GM20431 (cell line): ENCODE data around the gene AMOT.

Source experiments
- in situ Hi-C: fragments of 300-500 bp; cut with MseI, MboI; formaldehyde crosslinking; loops from one replicate; pipeline ENCODE4 v1.15.0; 2020; ENCODE audit warnings: low sequenced_read_pairs; ENCODE audit not compliant: unreplicated experiment

AMOT gene

DNA sequence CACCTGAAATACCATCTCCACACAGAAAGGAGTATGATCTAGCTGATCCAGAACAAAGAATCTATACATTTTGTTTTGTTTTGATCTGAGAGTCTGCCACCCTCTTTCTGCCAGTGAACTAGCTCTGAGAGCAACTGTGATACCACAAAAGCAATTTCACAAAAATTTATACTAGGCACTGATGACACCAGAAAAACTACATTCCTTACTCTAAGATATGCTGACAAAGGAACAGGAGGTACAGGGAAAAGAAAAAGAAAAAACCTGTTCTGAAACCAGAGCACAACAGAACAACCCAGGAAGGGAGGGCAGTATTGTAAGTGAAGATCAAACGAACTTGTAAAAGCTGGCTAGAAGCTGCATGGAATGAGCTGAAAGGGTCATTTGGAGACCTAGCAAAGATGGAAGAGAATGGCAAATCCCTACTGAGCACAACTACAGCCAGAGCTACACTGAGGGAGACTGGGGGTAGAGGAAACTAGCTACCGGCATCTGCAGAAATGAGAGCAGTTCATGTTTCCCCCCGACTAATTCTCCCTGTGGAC is 31.9 kb downstream of the AMOT start:
- in situ Hi-C loops = no loop called here

DNA sequence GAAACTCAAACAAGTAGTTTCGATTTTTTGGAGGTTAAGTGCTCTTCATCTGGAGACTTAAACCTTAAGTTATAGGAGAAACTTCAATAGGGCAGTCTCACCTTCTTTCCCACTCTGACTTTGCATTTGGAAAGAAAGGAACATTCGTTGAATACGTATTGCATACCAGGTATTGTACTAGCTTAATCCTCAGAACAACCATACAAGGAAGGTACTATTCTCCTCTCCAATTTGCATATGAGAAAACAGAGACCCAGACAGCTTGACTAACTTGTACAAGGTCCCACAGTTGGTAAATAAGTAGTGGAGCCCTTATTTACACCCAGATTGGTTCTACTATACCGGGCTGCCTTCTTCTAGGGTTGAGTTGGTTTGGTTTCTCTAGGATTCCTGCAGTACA is 32.6 kb downstream of the AMOT start:
- in situ Hi-C loops = no loop called here

DNA sequence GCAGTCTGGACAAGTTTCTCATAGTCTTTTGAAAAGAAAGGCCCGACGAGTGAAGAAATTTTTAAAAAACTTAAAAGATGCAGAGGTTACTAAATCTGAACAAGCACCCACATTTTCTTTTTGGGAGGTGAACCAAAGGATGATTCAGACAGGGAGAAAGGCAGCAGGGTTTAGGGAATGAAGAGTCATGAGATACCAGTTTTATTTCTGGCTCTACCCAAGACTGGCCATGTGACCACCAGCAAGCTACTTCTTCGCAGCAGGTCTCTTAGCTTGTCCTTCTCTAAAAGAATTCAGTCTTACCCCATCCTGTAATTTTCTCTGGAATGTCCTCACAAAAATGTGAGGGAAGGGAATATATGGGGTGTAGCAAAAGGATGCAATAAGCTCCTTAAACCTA is 37.6 kb downstream of the AMOT start:
- in situ Hi-C loops = no loop called here

DNA sequence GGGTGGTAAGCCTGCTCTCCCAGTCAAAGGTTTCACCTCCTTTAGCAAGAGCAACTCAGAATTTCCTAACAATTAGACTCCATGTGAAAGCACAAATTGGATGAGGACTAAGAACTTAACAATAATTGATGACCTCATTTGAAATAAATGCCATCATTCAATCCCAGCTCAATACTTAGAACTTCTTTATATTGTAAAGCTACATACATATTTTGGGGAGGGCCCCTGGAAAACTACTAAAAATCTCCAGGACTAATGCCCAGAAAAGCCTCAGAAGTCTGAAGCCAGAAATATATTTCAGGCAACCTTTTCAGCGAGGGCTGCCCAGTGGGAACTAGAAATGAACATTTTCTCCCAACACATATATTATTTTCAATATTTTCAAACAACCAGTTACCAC is 38.1 kb downstream of the AMOT start:
- in situ Hi-C loops = no loop called here

- in situ Hi-C loops = no loop called here
These were observed 39.5 kb downstream of the AMOT start for GRCh38 chrX:112800971-112801775.

DNA sequence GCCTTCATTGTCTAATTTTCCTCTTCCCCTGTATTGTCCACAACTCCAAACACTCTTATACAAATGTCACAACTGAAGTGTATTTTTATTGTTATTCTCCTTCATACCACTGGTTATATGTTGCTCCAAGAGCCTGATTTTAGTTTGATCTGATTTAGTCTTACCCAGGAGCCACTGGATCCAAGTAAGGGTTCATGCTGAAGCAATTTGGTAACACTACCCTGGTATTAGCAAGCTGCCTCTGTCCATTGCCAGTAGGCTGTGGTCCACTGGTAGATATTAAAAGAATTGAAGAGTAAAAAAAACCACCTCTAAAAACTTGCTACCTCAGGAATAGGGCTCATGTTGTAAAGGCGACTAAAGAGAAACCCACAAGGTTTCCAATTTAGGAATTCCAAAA is 41.2 kb downstream of the AMOT start:
- in situ Hi-C loops = no loop called here

DNA sequence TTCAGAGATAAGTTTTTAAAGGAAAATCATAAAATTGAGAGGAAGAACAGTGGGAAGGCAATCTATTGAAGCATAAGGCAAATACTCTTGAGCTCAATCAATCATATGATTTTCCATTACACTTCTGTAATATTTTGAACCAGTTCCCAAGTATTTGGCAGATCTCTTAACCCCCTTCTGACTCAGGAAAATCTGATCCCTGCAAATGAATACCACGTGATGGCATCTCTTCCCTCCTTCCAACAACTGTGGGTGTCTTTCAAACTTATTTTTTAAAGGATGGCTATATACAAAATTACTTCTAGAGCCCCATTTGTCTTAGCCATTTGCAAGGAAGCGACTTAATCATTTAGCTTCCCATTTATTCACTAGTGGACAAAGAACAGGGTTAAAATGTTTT is 41.9 kb downstream of the AMOT start:
- in situ Hi-C loops = no loop called here

GRCh38 chrX:112789931-112790330 is 50.7 kb downstream of the AMOT start:
- in situ Hi-C loops = no loop called here

GRCh38 chrX:112786076-112786475 is 54.6 kb downstream of the AMOT start:
- in situ Hi-C loops = no loop called here

GRCh38 chrX:112785344-112785743 is 55.3 kb downstream of the AMOT start:
- in situ Hi-C loops = no loop called here

GRCh38 chrX:112784692-112785091 is 55.9 kb downstream of the AMOT start:
- in situ Hi-C loops = no loop called here

GRCh38 chrX:112779139-112779538 is 61.5 kb downstream of the AMOT start:
- in situ Hi-C loops = no loop called here

GRCh38 chrX:112774651-112775293 is 65.9 kb downstream of the AMOT start:
- in situ Hi-C loops = no loop called here

DNA sequence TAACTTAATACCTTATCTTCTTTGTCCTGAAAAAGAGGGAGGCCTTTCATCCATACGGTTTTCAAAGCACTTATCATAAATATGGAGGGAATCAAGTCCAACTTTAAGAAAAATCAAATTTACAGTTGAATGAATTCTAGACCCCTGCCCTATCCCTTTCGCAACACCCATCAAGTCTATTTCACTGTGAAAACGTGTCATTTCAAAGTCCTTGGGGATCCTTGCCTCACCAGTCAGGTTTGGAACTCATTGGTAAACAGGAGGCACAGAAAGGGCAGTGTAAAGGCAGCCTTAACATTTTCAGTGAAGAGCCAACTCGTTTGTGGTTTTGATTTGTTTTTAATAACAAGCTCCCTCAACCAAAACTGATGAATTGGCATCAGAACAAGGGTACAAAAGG is 66.5 kb downstream of the AMOT start:
- in situ Hi-C loops = no loop called here

GRCh38 chrX:112769034-112769433 is 71.6 kb downstream of the AMOT start:
- in situ Hi-C loops = no loop called here

GRCh38 chrX:112768563-112768962 is 72.1 kb downstream of the AMOT start:
- in situ Hi-C loops = no loop called here

DNA sequence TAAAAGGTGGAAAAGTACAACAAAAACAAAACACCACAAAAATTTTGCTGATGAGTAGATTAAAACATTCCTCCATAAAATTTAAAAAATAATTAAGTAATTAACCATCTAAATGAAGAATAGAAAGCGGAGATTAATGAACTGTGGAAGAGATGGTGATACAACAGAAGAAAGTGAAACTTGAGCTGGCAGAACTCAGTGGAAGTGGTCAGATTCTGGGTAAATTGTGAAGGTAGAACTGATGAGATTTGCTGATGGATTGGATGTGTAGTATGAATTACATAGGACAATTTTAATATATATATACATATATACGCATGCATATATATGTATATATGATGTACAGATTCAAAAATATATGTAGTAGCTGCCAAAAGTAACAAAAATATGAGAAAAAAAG is 73.9 kb downstream of the AMOT start:
- in situ Hi-C loops = no loop called here

GRCh38 chrX:112761242-112762207 is 79.1 kb downstream of the AMOT start:
- in situ Hi-C loops = no loop called here

GRCh38 chrX:112760697-112761096 is 79.9 kb downstream of the AMOT start:
- in situ Hi-C loops = no loop called here

GRCh38 chrX:112759966-112760365 is 80.7 kb downstream of the AMOT start:
- in situ Hi-C loops = no loop called here
